ENCODE results near the gene GPR162.

Gene GPR162

DNA sequence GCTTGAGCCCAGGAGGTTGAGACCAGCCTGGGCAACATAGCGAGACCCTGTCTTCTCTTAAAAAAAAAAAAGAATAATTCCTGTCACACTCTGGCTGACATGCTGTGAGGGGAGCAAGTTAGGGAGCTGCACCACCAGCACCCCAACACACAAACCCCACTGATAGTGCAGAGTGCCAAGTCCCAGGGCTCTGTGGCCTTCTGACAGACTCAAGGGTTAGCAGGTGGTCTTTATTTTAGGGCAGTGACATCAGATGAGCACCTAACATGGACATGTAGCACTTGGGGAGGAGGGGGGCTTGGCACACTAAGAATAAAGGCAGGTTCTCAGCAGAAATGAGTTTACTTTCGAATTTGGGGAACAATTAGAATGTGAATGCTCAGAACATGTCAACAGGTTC lies 37.2 kb downstream of the GPR162 start:
- no peak overlapping the region for H2AFZ ChIP-seq (ENCODE audit: low read length)
- DNase-seq, result no peak
- H3K27me3 ChIP-seq (replicated peaks; ENCODE audit: insufficient read depth, low read length), result no peaks in the 10 kb centered on the region
- H3K36me3 ChIP-seq (replicated peaks; ENCODE audit: insufficient read depth, low read length), result peaks cover 17% of the 10 kb centered on the region
- TF ChIP-seq EZH2 (optimal IDR thresholded peaks at IDR 0.05; ENCODE audit: low read depth, low read length) (no peak), EZH2phosphoT487 (IDR thresholded peaks at IDR 0.05; ENCODE audit: low read length) (no peak)
- TF ChIP-seq, protein P1, sequence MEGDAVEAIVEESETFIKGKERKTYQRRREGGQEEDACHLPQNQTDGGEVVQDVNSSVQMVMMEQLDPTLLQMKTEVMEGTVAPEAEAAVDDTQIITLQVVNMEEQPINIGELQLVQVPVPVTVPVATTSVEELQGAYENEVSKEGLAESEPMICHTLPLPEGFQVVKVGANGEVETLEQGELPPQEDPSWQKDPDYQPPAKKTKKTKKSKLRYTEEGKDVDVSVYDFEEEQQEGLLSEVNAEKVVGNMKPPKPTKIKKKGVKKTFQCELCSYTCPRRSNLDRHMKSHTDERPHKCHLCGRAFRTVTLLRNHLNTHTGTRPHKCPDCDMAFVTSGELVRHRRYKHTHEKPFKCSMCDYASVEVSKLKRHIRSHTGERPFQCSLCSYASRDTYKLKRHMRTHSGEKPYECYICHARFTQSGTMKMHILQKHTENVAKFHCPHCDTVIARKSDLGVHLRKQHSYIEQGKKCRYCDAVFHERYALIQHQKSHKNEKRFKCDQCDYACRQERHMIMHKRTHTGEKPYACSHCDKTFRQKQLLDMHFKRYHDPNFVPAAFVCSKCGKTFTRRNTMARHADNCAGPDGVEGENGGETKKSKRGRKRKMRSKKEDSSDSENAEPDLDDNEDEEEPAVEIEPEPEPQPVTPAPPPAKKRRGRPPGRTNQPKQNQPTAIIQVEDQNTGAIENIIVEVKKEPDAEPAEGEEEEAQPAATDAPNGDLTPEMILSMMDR (IDR thresholded peaks at IDR 0.05; ENCODE audit: low read length), result no peak
- H3K9ac ChIP-seq (ENCODE audit: low read length), result no peak overlapping the region
- H3K27ac ChIP-seq (ENCODE audit: low read length), result no peak overlapping the region
- no peak overlapping the region for H3K4me2 ChIP-seq (ENCODE audit: low read depth, low read length)
- H3F3A ChIP-seq (ENCODE audit: insufficient read depth, low read length), result no peaks in the 10 kb centered on the region
- H3K4me3 ChIP-seq (ENCODE audit: low read length), result no peak overlapping the region
- H3K79me2 ChIP-seq (ENCODE audit: low read length), result peaks cover 26% of the 10 kb centered on the region
- no peaks in the 10 kb centered on the region for H4K20me1 ChIP-seq (ENCODE audit: insufficient read depth, low read length)
- no peaks in the 10 kb centered on the region for H3K9me2 ChIP-seq (replicated peaks; ENCODE audit: insufficient read depth, low read length)
- peaks cover 4% of the 10 kb centered on the region for H3K4me1 ChIP-seq (ENCODE audit: low read length)
- no peaks in the 10 kb centered on the region for H3K9me3 ChIP-seq (replicated peaks; ENCODE audit: insufficient read depth, low read length)

DNA sequence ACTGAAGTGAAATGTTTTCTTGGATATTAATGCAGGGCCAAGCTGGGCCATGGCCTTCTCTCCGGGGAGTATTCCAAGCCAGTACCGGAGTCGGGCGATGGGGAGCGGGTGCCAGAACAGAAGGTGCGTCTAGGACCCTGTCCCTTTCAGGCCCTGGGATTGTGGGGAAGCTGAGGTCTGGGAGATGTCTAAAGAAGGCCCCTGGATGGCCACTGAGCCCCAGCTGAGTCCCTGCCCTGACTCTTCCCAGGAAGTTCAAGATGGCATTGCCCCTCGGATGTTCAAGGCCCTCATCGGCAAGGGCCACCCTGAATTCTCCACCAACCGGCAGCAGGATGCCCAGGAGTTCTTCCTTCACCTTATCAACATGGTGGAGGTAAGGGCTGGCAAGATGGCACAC lies 38.5 kb downstream of the GPR162 start:
- peaks cover 17% of the 10 kb centered on the region for H3K36me3 ChIP-seq (replicated peaks; ENCODE audit: insufficient read depth, low read length)
- H3K9me3 ChIP-seq (replicated peaks; ENCODE audit: insufficient read depth, low read length), result no peaks in the 10 kb centered on the region
- peaks cover 13% of the 10 kb centered on the region for H3K79me2 ChIP-seq (ENCODE audit: low read length)
- TF ChIP-seq EZH2phosphoT487 (IDR thresholded peaks at IDR 0.05; ENCODE audit: low read length) (no peak), EZH2 (optimal IDR thresholded peaks at IDR 0.05; ENCODE audit: low read depth, low read length) (no peak)
- TF ChIP-seq, protein P1 (IDR thresholded peaks at IDR 0.05; ENCODE audit: low read length), result no peak
- H3K9me2 ChIP-seq (replicated peaks; ENCODE audit: insufficient read depth, low read length), result no peaks in the 10 kb centered on the region
- H3K4me3 ChIP-seq (ENCODE audit: low read length), result no peak overlapping the region
- no peaks in the 10 kb centered on the region for H3K4me1 ChIP-seq (ENCODE audit: low read length)
- no peaks in the 10 kb centered on the region for H4K20me1 ChIP-seq (ENCODE audit: insufficient read depth, low read length)
- no peaks in the 10 kb centered on the region for H3F3A ChIP-seq (ENCODE audit: insufficient read depth, low read length)
- H3K27ac ChIP-seq (ENCODE audit: low read length), result no peak overlapping the region
- H3K9ac ChIP-seq (ENCODE audit: low read length), result no peak overlapping the region
- no peak overlapping the region for H2AFZ ChIP-seq (ENCODE audit: low read length)
- no peak overlapping the region for H3K4me2 ChIP-seq (ENCODE audit: low read depth, low read length)
- DNase-seq, result no peak
- no peaks in the 10 kb centered on the region for H3K27me3 ChIP-seq (replicated peaks; ENCODE audit: insufficient read depth, low read length)

DNA sequence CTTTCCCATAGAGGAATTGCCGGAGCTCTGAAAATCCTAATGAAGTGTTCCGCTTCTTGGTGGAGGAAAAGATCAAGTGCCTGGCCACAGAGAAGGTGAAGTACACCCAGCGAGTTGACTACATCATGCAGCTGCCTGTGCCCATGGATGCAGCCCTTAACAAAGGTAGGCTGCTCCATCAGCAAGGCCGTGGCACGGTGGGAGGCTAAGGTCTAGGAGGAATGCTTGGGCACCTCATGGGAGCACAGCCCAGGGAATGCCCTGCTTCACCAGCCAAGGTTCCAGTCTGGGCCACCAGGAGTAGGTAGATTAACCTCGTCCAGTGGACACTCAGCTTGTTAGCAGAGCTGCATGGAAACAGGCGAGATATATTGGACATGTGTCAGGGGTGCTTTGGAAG lies 39.3 kb downstream of the GPR162 start:
- Histone ChIP-seq H3K4me1 (ENCODE audit: low read length) (no peaks in the 10 kb centered on the region), H3K79me2 (ENCODE audit: low read length) (peaks cover 5% of the 10 kb centered on the region; the same call in 1 of the 2 replicates), H3K4me2 (ENCODE audit: low read depth, low read length) (no peak overlapping the region), H3F3A (ENCODE audit: insufficient read depth, low read length) (no peaks in the 10 kb centered on the region), H2AFZ (ENCODE audit: low read length) (no peak overlapping the region), H3K9me2 (replicated peaks; ENCODE audit: insufficient read depth, low read length) (no peaks in the 10 kb centered on the region), H3K4me3 (ENCODE audit: low read length) (no peak overlapping the region), H3K27me3 (replicated peaks; ENCODE audit: insufficient read depth, low read length) (no peaks in the 10 kb centered on the region), H3K9ac (ENCODE audit: low read length) (no peak overlapping the region), H4K20me1 (ENCODE audit: insufficient read depth, low read length) (no peaks in the 10 kb centered on the region), H3K36me3 (replicated peaks; ENCODE audit: insufficient read depth, low read length) (peaks cover 17% of the 10 kb centered on the region), H3K9me3 (replicated peaks; ENCODE audit: insufficient read depth, low read length) (no peaks in the 10 kb centered on the region), H3K27ac (ENCODE audit: low read length) (no peak overlapping the region)
- TF ChIP-seq, protein P1 (IDR thresholded peaks at IDR 0.05; ENCODE audit: low read length), result no peak
- no peak for TF ChIP-seq EZH2 (optimal IDR thresholded peaks at IDR 0.05; ENCODE audit: low read depth, low read length)
- TF ChIP-seq EZH2phosphoT487 (IDR thresholded peaks at IDR 0.05; ENCODE audit: low read length), result no peak
- DNase-seq, result no peak

Measured in MM.1S (cell line).